HG03025 (cell line): ENCODE results near the gene POC1A.

Experiments used
- ATAC-seq: cut with Tn5 transposase; IDR thresholded peaks from one replicate; pipeline ENCODE4 v1.9.1; 2021; ENCODE audit warnings: mild to moderate bottlenecking, moderate library complexity; ENCODE audit not compliant: unreplicated experiment, low FRiP score

POC1A gene

DNA sequence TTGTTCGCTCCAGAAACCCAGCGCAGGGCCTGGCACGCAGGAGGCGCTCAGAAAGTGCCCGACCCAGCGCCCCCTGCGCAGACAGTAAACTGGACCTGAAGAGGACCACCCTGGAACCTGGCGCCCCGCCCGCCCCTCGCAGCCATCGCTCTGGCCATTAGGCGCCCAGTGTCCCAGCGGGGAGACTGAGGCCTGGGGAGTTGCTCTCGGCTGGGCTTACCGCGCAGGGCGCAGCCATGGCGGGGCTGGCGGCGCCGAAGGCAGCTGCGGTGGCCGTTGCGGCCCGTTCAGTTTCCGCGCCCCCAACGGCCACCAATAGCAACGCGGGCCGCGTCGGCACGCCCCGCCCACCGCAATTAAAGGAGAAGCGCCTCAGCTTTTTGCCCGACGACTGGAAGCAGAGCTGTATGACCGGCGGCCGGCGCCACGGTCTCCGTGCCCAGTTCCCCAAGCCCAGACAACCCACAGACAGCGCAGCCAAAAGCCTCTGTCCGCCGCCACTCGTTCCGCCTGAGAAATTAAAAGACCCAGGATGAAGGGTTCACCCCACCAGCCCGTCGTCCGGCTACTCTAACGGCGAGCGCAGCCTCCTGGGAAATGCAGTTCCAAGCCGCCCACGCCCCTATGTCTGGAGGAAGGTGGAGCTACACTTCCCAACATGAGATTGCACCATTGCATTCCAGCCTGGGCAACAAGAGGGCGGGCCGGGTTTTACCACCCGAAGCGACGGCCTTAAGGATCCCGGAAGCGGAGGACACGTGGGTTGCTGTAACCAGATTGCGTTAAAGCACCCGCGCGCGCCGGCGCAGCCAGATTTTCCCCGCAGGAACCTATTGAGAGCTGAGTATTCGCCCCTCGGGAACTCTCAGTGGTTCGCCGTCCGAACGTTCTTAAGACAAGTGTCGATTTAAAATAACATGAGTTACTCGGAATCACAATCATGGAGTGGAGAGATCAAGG, at the start of gene POC1A:
POC1A (minus strand) TSS at position 289 of the 960 bp plus-strand sequence; CDS start at position 238, 51 bp downstream.
- peak; percentile 79 for ATAC-seq

DNA sequence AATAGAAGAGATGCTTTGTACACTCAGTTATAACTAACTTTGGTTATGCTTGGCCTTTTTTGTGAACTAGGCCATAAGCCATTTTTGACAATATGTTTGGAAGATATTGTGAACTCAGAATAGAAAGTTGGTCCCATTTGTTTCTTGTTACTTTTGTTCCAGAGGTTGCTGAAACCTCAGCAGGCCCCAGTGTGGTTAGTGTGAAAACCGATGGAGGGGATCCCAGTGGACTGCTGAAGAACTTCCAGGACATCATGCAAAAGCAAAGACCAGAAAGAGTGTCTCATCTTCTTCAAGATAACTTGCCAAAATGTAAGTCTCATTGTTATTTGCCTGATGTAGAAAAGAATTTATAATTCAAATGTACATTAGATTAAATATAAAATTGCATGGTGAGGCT, 49.5 kb upstream of the POC1A start:
- ATAC-seq: no peak

DNA sequence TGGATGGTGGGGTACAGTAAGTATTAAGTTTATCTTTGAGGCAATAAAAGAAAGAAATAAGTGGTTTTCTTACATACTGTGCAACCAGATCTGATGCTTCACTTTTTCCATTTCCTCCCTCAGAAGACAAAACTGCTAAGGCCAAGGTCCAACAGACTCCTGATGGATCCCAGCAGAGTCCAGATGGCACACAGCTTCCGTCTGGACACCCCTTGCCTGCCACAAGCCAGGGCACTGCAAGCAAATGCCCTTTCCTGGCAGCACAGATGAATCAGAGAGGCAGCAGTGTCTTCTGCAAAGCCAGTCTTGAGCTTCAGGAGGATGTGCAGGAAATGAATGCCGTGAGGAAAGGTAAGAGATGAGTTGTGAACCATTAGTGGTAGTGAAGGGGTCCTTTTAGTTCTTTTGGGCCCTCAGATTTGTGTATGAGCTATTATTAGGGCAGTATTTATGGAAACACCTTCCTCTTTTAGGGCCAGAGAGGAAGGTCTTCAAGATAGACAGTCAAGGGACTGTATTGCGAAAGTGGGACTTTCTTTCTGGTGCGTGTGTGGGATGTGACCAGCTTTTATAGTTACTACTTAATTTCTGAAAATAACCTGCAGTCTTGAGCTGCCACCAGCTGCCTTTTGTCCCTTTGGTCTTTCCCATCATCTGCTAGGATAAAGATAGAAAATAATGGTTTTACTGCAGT, 48.3 kb upstream of the POC1A start:
- no peak for ATAC-seq

DNA sequence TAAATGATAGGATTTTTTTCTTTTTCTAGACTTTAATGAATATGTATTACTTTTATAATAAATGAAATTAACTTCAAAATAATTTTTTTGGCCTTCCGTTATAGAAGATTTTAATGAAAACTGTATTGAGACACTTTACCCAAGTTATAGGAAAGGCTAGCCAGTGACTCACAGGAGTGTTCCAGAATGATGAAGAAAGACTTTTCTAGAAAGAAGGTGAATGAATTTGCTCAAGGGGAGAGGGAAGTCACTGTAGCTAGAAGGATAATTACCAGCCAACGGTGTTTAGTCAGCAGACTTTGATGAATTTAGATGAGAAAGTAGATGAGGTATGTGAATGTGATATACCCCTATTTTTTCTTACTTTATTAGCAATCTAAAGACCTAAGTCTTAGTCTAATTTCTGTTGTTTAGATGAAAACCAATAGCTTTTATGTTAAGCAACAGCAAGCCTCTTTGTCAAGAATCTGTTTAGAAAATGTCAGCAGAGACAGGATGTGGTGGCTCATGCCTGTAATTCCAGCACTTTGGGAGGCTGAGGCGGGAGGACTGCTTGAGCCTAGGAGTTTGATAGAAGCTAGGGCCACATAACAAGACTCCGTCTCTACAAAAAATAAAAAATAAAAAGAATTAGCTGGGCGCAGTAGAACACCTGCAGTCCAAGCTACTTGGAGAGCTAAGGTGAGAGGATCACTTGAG, 46.9 kb upstream of the POC1A start:
- ATAC-seq: no peak

DNA sequence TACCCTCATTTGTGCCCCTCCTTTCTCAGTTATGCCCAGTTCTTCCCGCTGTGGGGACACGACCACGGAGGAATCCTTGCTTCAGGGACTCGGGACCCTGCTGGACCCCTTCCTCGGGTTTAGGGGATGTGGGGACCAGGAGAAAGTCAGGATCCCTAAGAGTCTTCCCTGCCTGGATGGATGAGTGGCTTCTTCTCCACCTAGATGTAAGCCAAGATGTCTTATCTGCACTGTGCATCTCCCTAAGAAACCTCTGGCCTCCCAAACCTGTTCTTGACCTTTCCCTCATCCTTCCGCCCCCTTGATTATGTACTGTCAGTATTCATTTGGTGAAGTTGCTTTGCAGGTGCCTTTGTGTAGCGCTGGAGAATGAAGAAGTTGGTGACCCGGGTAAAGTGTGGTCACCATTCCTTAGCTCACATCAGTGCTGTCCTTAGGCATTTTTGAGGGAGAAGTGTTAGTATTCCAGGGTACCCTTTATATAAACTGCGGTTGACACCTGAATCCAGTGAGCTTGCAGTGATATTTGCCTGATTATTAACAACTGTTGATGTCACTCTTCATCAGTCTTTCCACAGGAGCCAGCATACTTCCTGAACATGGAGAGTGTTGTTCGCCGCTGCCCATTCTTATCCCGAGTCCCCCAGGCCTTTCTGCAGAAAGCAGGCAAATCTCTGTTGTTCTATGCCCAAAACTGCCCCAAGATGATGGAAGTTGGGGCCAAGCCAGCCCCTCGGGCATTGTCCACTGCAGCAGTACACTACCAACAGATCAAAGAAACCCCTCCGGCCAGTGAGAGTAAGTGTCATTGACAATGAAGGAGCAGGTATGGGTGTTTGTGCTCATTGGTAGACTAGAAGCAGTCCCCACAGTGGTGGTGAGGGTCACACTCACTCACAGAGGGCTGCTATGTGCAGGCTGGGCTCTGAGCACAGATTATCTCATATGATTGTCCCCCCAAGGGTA, 44.7 kb upstream of the POC1A start:
- no peak for ATAC-seq

DNA sequence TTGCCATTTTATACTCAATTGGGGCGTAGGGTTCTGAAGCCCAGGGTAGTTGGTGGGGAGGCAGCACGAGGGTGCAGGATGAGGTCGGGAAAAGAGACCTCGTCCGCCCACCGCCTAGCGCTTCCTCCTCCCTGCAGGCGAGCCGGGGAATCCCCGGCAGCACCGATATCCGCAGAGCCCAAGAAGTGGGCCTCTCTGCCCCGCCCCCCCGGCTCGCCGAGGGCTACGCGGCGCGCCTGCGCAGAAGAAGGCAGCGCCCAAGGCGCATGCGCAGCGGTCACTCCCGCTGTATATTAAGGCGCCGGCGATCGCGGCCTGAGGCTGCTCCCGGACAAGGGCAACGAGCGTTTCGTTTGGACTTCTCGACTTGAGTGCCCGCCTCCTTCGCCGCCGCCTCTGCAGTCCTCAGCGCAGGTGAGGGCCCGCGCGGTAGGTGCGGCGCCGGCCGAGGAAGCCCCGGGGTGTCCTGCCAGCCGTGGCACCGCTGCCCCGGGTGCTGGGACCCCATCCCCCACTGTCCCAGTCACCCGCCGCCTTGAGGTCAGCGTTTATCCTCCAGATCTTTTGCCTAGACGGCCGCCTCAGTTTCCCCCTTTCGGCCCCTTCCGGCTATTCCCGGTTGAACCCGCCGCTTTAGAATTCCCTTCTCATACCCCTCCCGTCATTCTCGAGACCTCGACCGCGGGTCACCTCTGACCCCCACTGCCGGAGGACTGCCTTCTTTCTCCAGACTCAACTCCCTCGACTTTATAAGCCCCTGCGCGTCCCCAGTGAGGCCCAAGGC, 43.8 kb upstream of the POC1A start, which contains the start of gene ALAS1:
ALAS1 (plus strand) TSS at position 319 of the 784 bp plus-strand sequence. CDS start 1,082 bp downstream, outside the sequence.
- peak; percentile 76 for ATAC-seq

DNA sequence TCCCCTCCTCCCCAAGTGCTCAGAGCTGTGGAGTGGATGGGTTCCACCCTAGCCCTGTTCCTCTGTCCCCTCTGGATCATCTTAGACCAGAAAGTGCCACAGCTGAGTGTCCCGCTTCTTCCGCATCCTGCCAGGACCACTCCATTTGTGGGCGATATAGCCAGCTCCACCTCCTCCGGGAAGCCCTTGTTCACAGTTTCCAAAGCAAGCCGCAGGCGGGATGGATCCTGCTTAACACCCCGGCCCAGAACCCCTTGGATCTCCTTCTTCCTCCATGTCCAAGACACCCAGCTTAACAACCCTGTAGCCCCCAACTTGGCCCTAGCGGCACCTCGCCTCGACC, 43.2 kb upstream of the POC1A start:
- no peak for ATAC-seq

DNA sequence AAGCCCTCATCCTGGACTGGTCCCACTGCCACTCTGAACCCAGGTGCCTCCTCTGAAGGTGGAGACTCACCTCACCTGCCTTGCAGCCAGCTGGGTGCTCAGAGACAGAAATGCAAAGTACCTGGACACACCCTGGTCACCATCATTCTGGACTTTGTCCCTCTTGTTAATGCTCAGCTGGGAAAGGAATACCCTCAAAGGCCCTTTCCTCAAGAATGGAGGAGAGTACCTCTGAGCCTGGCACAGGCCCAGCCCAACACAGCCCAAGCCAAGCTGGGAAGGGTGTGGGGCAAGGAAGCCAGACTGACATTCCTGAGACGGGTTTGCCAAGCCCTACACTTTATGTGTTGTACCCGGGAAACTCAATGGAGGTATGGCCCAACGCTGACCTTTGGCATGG, 42.8 kb upstream of the POC1A start:
- ATAC-seq: no peak

DNA sequence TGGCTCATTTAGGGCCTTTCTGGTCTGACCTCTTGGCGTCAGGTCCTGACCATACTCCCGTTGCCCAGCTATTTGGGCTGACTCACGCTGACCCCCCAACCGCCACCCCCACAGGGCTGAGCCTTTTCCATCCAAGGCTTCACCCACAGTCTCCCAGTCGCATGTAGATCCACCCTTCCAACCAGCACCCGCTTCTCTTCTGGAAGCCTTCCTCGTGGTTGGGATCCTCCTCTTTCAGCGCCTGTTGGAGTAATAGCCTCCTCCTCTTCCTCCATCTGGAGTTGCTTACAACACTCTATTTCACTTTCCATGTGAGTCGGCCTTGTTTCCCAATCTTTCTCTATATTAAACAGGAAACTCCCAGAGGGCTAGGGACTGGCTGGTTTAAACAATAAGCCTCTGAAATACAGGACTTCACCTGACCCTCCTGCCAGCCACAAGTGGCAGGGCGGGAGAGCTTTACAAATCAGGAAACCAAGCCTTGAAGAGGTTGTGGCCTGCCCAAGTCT, 41.7 kb upstream of the POC1A start:
- no peak for ATAC-seq

DNA sequence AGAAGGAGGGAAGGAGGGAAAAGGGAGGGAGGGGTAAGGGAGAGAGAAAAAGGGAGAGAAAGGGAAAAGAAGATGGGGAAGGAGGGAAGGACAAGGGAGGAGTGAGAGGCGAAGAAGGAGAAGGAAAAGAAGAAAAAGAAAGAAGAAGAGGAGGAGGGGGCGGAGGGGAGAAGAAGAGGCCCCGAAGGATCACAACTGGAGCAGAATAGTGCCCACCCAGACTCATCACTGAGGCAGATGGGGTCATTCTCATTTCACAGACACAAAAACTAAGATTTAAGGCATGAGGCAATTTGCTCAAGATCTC, 41.0 kb upstream of the POC1A start:
- no peak for ATAC-seq

DNA sequence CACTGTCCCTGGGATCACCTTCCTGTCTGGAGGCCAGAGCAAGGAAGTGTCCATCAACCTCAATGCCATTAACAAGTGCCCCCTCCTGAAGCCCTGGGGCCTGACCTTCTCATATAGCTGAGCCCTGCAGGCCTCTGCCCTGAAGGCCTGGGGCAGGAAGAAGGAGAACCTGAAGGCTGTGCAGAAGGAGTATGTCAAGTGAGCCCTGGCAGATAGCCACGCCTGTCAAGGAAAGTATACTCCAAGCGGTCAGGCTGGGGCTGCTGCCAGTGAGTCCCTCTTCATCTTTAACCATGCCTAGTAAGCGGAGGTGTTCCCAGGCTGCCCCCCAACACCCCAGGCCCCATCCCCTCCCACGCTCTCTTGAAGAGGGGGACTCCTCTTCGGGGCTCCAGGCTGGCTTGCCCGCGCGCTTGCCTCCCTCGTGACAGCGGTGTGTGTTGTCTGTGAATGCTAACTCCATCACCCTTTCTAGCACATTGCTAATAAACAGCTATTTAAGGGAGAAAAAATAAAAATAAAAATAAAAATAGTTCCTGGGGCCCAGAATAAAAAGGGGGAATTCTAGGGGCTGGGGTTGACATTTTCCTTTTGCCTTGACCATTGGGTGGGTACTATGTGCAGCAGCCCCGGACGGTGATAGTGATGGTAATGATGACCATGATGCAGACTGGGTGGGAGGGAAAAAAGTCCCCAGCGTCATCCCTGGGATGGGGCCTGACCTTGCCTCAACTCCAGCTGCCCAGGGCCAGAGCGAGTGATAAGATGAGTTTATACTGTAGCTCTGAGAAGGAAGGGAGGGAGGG, 40.5 kb upstream of the POC1A start:
- ATAC-seq: no peak

DNA sequence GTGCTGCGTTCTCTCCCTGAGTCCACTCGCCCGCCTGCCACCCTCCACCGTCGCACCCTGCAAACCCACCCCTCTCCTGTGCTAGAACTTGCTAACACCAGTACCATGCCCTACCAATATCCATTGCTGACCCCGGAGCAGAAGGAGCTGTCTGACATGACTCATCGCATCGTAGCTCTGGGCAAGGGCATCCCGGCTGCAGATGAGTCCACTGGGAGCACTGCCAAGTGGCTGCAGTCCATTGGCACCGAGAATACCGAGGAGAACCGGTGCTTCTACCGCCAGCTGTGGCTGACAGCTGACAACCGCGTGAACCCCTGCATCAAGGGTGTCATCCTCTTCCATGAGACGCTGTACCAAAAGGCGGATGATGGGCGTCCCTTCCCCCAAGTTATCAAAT, 38.8 kb upstream of the POC1A start:
- ATAC-seq: no peak

DNA sequence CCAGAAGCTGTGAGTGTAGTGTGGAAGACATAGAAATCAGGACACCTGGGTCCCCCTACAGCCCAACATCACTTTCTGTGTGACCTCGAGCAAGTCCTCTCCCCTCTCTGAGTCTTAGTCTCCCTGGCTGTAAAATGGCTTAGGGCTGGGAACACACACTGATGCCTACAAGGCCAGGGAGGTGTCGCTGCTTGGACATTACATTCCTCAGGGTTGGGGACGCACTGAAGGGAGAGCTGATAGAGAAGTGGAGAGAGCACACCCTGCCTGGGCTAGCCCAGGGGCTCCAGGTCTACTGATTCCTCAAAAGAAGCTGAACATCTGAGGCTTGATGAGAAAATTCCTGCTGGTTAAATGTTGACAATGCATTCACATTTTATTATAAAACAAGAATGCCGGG, 37.4 kb upstream of the POC1A start:
- no peak for ATAC-seq

DNA sequence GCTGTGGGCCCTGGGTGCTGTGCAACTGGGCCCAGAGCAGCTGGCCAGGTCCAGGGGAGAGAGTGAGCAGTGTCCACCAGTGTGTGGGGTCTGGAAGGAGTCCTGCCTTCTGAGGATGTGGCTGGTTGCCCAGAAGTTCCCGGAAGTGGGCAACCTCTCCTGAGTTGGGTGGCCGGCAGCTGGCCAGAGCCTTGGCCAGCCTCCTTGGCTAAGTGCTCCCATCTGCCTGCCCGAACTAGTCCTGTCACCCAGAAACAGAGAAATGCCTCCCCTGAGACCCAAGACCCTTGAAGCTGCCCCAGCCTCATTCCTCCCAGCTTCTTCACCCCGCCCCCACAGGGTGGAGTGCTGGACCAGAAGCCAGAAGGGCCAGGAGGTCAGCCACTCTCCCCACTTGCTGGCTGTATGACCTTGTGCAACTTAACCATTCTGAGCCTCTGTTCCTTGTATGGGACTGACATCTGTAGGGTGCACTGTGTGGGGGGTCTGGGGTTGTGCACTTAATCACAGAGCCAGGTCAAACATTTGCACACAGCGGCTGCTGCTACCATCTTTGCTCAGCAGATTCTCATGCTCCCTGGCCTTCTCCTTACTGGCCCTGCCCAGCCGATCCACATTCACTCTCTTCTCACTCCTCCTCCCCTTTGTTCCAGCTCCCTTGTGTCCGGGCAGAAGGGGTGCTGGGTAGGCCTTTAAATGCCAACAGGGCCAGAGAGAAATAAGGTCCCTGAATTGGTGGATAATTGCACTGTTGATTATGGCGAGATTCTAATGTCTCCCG, 36.3 kb upstream of the POC1A start:
- no peak for ATAC-seq

DNA sequence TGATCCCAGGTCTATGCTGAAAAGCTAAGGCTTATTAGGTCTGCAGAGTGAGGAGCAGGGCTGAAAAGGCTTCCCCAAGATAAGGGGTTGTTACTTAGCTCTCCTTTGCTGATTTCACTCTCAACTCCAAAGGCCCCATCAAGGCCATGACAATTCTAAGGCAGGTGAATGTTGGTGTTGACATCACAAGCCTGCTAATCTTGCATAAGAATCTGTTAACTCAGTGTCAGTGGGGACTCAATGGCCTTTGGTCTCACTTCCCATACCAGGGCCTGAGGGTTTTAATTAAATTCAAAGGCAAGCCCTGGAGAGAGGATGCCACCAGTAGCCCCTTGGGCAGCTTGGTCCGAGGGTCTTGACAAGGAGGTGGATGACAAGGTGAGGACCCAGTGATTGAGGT, 34.3 kb upstream of the POC1A start:
- no peak for ATAC-seq

DNA sequence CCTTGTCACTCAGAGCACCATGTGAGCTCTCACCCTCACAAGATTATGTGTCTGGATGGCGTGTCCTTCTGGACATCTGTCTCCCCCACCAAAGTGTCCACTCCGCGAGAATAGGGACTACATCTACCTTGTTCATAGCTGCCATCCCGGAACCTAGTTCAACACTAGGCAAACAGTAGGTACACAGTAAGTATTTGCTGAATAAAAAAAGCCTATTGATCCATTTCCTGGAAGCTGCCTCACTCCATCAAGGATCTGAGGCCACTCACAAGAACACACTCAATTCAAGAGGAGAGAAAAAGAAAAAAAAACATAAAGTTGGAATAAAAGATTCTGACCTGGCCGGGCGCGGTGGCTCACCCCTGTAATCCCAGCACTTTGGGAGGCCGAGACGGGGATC, 32.5 kb upstream of the POC1A start:
- no peak for ATAC-seq

DNA sequence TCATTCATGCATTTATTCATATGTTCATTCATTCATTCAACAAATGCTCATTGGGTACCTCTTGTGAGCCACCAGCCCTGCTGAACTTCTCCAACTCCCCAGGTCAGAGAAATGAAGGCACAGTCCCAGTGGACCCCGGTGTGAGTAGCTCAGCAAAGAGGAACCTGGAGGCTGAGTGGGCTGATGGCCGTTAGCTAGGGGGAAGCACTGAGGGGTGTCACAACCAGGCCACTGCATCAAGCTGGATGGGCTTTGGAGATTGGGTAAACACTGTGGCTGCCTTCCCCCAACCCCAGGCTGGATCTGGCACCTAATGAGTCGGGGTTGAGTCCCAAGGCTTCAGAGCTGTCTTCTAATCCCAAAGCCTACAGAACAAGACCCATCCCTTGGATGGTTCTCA, 31.6 kb upstream of the POC1A start:
- ATAC-seq: no peak

DNA sequence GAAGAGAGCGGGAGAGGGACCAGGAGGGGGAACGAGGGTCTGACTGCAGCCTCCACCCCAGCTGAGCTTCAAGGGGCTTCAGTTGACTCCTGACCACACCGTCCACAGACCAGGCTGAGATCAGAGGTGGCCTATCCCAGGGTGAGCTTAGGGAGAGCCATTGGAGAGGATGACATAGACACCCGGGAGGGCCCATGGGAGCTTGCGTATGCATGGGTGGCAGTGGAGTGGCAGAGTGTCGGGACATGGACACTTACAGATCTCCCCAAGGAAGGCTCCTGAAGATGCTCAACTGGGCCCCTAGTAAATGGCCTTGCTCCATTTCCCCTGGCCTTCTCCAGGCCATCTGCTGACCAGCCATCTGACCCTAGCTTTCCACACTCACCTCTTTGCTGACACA, 31.1 kb upstream of the POC1A start:
- ATAC-seq: no peak
